Measurements from ENCODE around the gene COASY.

GRCh38 chr17:42563543-42563942 is 1.6 kb downstream of the COASY start:
- no peak for TF ChIP-seq CTCF (conservative IDR thresholded peaks at IDR 0.05; ENCODE audit: low read depth, low read length)
- no peak for TF ChIP-seq FOS (IDR thresholded peaks at IDR 0.05; ENCODE audit: low read depth, low read length)
- TF ChIP-seq RAD21 (IDR thresholded peaks at IDR 0.05; ENCODE audit: low read length) = no peak

All from IMR-90 (cell line).